ENCODE measurements around the gene SFRP5.

Gene SFRP5

GRCh38 chr10:97733256-97733655 lies 38.5 kb downstream of the SFRP5 start:
- CTCF ChIA-PET, result interaction anchor here (0.7 to 14.2 kb wide), 12 partner anchors 10 to 159 kb away, joined by 3 to 664 read pairs (median 22); partner anchors contain the start of genes ANKRD2, AVPI1 and MARVELD1
- TF ChIP-seq CTCF (IDR thresholded peaks at IDR 0.05; ENCODE audit: insufficient read depth, low read length, missing control alignments), result no peak
- DNase-seq (ENCODE audit: low read depth, low spot score), result no peak
- no peak overlapping the region for H3K4me3 ChIP-seq (ENCODE audit: low read depth, low read length)
- POLR2A ChIA-PET, result no interaction called here

DNA sequence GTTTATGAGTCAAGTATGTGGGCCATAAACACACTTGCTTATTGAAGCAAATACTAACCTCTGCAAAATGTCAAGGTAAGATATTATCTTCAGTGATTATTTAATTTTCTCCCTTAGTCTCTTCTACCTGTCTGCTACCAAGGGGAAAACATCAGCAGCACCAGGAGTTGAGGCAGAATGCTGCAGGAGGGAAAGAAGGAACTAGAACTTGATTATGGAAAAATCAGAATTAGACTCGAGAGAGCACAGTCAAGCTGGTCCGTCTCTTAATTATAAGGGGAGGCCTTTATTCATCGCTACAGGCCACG lies 39.8 kb downstream of the SFRP5 start:
- no peak overlapping the region for H3K4me3 ChIP-seq (ENCODE audit: low read depth, low read length)
- no peak for TF ChIP-seq CTCF (IDR thresholded peaks at IDR 0.05; ENCODE audit: insufficient read depth, low read length, missing control alignments)
- no peak for DNase-seq (ENCODE audit: low read depth, low spot score)
- CTCF ChIA-PET, result interaction anchor here (0.8 to 14.2 kb wide), 18 partner anchors 8 to 158 kb away, joined by 3 to 664 read pairs (median 6); partner anchors contain the start of genes ANKRD2, AVPI1 and MARVELD1
- POLR2A ChIA-PET, result no interaction called here

DNA sequence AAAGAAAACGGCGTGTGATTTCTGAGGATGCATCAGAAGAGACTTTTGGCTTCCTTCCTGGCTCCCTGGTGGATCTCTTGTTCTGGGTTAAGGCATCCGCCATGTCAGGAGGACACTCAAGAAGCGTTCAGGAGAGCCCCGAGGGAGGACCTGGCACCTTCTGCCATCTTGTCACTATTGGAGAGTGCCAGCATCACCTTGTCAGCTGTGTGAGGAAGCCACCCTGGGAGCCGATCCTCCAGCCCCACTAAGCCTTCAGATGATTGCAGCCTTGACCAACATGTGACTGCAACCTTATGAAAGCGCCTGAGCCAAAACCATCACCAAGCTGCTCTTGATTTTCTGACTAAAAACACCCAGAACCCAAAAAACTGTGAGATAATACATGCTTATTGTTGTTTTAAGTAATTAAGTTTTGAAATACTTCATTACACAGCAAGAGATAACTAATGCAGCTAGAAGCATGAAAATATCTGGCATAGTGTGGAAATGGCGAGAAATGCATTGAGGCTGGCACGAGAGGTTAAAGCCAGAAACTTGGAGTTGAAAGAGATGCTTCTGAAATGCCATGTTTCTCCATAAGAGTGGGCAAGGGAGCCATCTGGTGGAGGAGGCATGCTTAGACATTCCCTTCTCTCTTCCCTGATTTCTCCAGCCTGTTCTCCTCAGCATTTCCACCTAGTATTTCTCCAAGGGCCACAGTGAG lies 40.3 kb downstream of the SFRP5 start:
- peak; percentile 84 for TF ChIP-seq CTCF (IDR thresholded peaks at IDR 0.05; ENCODE audit: insufficient read depth, low read length, missing control alignments)
- DNase-seq (ENCODE audit: low read depth, low spot score), result no peak
- POLR2A ChIA-PET, result interaction anchor here (0.7 kb wide), 1 partner anchor 48 kb away, joined by 4 read pairs; no protein-coding TSS in a partner anchor
- CTCF ChIA-PET, result interaction anchor here (0.6 to 14.2 kb wide), 19 partner anchors 8 to 322 kb away, joined by 3 to 664 read pairs (median 5); partner anchors contain the start of genes ANKRD2, AVPI1 and MARVELD1
- no peak overlapping the region for H3K4me3 ChIP-seq (ENCODE audit: low read depth, low read length)

DNA sequence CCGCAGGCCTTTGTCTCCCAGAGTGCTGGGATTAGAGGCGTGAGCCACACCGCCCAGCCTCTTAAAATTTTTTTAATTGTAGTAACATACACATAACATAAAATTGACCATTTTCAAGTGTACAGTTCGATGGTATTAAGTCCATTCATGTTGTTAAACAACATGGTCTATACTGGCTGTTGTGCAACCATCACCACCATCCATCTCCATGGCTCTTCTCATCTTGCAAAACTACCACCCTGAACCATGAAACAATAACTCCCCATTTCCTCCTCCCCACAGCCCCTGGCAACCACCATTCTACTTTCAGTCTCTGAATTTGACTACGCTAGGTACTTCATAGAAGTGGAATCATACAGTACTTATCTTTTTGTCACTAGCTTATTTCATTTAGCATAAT lies 42.8 kb downstream of the SFRP5 start:
- no peak overlapping the region for H3K4me3 ChIP-seq (ENCODE audit: low read depth, low read length)
- CTCF ChIA-PET, result interaction anchor here (1.1 to 14.2 kb wide), 5 partner anchors 18 to 155 kb away, joined by 3 to 664 read pairs (median 45); partner anchors contain the start of genes ANKRD2 and MARVELD1
- DNase-seq (ENCODE audit: low read depth, low spot score), result no peak
- POLR2A ChIA-PET, result no interaction called here
- no peak for TF ChIP-seq CTCF (IDR thresholded peaks at IDR 0.05; ENCODE audit: insufficient read depth, low read length, missing control alignments)

DNA sequence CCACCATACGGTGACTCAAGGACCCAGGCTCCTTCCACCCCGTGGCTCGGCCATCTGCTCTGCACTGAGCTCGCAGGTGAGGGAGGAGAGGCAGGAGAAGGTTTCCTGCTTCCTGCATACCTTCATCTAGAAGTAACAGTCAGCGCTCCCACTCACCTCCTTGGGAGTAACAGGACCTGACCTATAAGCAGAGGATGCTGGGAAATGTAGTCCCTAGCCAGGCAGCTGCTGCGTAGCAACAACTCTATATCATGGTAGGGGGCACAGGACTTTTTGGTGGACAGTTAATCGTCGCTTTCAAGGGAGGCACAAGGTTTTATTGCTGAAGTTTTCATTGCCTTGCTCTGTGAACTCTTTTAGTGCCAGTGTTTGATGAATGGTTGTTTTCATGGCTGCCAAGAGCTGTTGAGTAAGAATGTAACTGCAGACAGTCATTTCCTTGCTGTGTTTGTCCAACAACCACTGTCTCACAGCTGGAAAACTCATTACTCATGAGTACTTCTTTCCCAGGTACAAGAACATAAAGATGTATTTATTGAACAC lies 45.1 kb downstream of the SFRP5 start:
- CTCF ChIA-PET, result interaction anchor here (1.0 to 14.2 kb wide), 9 partner anchors 8 to 173 kb away, joined by 3 to 328 read pairs (median 9); partner anchors contain the start of genes ANKRD2, AVPI1 and MARVELD1

More for the DNA sequence above, 45.1 kb downstream of the SFRP5 start:
- DNase-seq (ENCODE audit: low read depth, low spot score), result no peak
- TF ChIP-seq CTCF (IDR thresholded peaks at IDR 0.05; ENCODE audit: insufficient read depth, low read length, missing control alignments), result no peak
- peak overlapping the region; percentile 19; the same call in 1 of the 2 replicates for H3K4me3 ChIP-seq (ENCODE audit: low read depth, low read length)
- POLR2A ChIA-PET, result interaction anchor here (0.6 to 4.7 kb wide), 3 partner anchors 10 to 25 kb away, joined by 3 to 39 read pairs (median 3); partner anchors contain the start of genes MARVELD1 and ZFYVE27

Data from AG04449 (cell line).